ENCODE measurements around the gene PARVB.

The PARVB gene

GRCh38 chr22:44087089-44087430 lies 63.0 kb downstream of the PARVB start:
- DNase-seq (ENCODE audit: low read depth in 2 of 2): no peak

- DNase-seq (ENCODE audit: low read depth in 2 of 2): no peak
Measured at GRCh38 chr22:44088976-44089570, 65.0 kb downstream of the PARVB start.

- DNase-seq (ENCODE audit: low read depth in 2 of 2): no peak
Measured at GRCh38 chr22:44089717-44090570, 65.8 kb downstream of the PARVB start.

- DNase-seq (ENCODE audit: low read depth in 2 of 2): no peak
Measured at GRCh38 chr22:44090571-44090905, 66.4 kb downstream of the PARVB start.

GRCh38 chr22:44091021-44091721 lies 67.1 kb downstream of the PARVB start:
- no peak for DNase-seq (ENCODE audit: low read depth in 2 of 2)

- no peak for DNase-seq (ENCODE audit: low read depth in 2 of 2)
Measured at GRCh38 chr22:44091751-44092150, 67.6 kb downstream of the PARVB start.

- no peak for DNase-seq (ENCODE audit: low read depth in 2 of 2)
Measured at GRCh38 chr22:44092636-44093220, 68.6 kb downstream of the PARVB start.

GRCh38 chr22:44093791-44094190 lies 69.7 kb downstream of the PARVB start:
- no peak for DNase-seq (ENCODE audit: low read depth in 2 of 2)

GRCh38 chr22:44094751-44095302 lies 70.7 kb downstream of the PARVB start:
- no peak for DNase-seq (ENCODE audit: low read depth in 2 of 2)

- no peak for DNase-seq (ENCODE audit: low read depth in 2 of 2)
Measured at GRCh38 chr22:44096736-44097135, 72.6 kb downstream of the PARVB start.

GRCh38 chr22:44097263-44098020 lies 73.3 kb downstream of the PARVB start:
- DNase-seq (ENCODE audit: low read depth in 2 of 2): no peak

GRCh38 chr22:44098021-44098739 lies 74.1 kb downstream of the PARVB start:
- DNase-seq (ENCODE audit: low read depth in 2 of 2): no peak

GRCh38 chr22:44098966-44099530 lies 74.9 kb downstream of the PARVB start:
- DNase-seq (ENCODE audit: low read depth in 2 of 2): no peak

- no peak for DNase-seq (ENCODE audit: low read depth in 2 of 2)
Measured at GRCh38 chr22:44099696-44100095, 75.6 kb downstream of the PARVB start.

GRCh38 chr22:44100411-44100810 lies 76.3 kb downstream of the PARVB start:
- DNase-seq (ENCODE audit: low read depth in 2 of 2): no peak

GRCh38 chr22:44102121-44102520 lies 78.0 kb downstream of the PARVB start:
- DNase-seq (ENCODE audit: low read depth in 2 of 2): no peak

- DNase-seq (ENCODE audit: low read depth in 2 of 2): no peak
Measured at GRCh38 chr22:44102856-44103255, 78.8 kb downstream of the PARVB start.

GRCh38 chr22:44103735-44104480 lies 79.8 kb downstream of the PARVB start:
- no peak for DNase-seq (ENCODE audit: low read depth in 2 of 2)

- no peak for DNase-seq (ENCODE audit: low read depth in 2 of 2)
Measured at GRCh38 chr22:44107340-44107739, 83.2 kb downstream of the PARVB start.

- no peak for DNase-seq (ENCODE audit: low read depth in 2 of 2)
Measured at GRCh38 chr22:44108076-44108475, 84.0 kb downstream of the PARVB start.

Measured in fibroblast of skin of left biceps (primary cell).